ENCODE measurements around the gene ZNF74.
A peak's percentile ranks its signal among the peaks of the same experiment; 100 is the strongest.

ZNF74 gene

GRCh38 chr22:20422271-20423007, 28.5 kb downstream of the ZNF74 start:
- H3K9ac ChIP-seq (ENCODE audit: low read depth, low read length), result no peak overlapping the region
- ATAC-seq (ENCODE audit: insufficient read depth, low read depth), result peak; percentile 70
- no peak overlapping the region for H3K27ac ChIP-seq (ENCODE audit: low read length)

GRCh38 chr22:20423008-20423905, 29.3 kb downstream of the ZNF74 start:
- no peak overlapping the region for H3K9ac ChIP-seq (ENCODE audit: low read depth, low read length)

More at GRCh38 chr22:20422271-20423007, 28.5 kb downstream of the ZNF74 start:
- Histone ChIP-seq H3K4me3 (ENCODE audit: low read depth in 1 of 2, low read length in 2 of 2) (no peak overlapping the region), H3K36me3 (ENCODE audit: insufficient read depth, low read length) (no peaks in the 10 kb centered on the region), H2AFZ (ENCODE audit: low read depth, low read length) (no peak overlapping the region), H3K9me3 (ENCODE audit: insufficient read depth, low read length, severe bottlenecking) (no peaks in the 10 kb centered on the region), H3K4me1 (ENCODE audit: insufficient read depth, low read length) (peaks cover 22% of the 10 kb centered on the region), H3K4me2 (ENCODE audit: insufficient read depth, low read length) (no peak overlapping the region), H3K79me2 (ENCODE audit: insufficient read depth, low read length) (no peaks in the 10 kb centered on the region), H4K20me1 (ENCODE audit: insufficient read depth, low read length) (0 out of 2 replicates have a peak, but pooled peaks cover 5% of the 10 kb centered on the region), H3K27me3 (ENCODE audit: insufficient read depth, low read length, poor library complexity) (no peaks in the 10 kb centered on the region)
- TF ChIP-seq EZH2 (IDR thresholded peaks at IDR 0.05; ENCODE audit: borderline replicate concordance, low read depth, low read length, severe bottlenecking), result no peak
- TF ChIP-seq CTCF (IDR thresholded peaks at IDR 0.05; ENCODE audit: borderline replicate concordance, extremely low read depth, low read length, poor library complexity, severe bottlenecking), result no peak
- DNase-seq, result peak; percentile 73

GRCh38 chr22:20423906-20424551, 30.1 kb downstream of the ZNF74 start:
- no peaks in the 10 kb centered on the region for H3K79me2 ChIP-seq (ENCODE audit: insufficient read depth, low read length)
- DNase-seq (no peak), ATAC-seq (ENCODE audit: insufficient read depth, low read depth) (no peak)
- H3K9ac ChIP-seq (ENCODE audit: low read depth, low read length), result no peak overlapping the region
- no peaks in the 10 kb centered on the region for H3K36me3 ChIP-seq (ENCODE audit: insufficient read depth, low read length)
- H3K9me3 ChIP-seq (ENCODE audit: insufficient read depth, low read length, severe bottlenecking), result no peaks in the 10 kb centered on the region
- no peaks in the 10 kb centered on the region for H3K27me3 ChIP-seq (ENCODE audit: insufficient read depth, low read length, poor library complexity)
- H3K4me2 ChIP-seq (ENCODE audit: insufficient read depth, low read length), result no peak overlapping the region
- no peak overlapping the region for H3K27ac ChIP-seq (ENCODE audit: low read length)
- H3K4me1 ChIP-seq (ENCODE audit: insufficient read depth, low read length), result peaks cover 15% of the 10 kb centered on the region
- peaks cover 8% of the 10 kb centered on the region; the same call in 1 of the 2 replicates for H4K20me1 ChIP-seq (ENCODE audit: insufficient read depth, low read length)
- no peak overlapping the region for H2AFZ ChIP-seq (ENCODE audit: low read depth, low read length)
- no peak overlapping the region for H3K4me3 ChIP-seq (ENCODE audit: low read depth in 1 of 2, low read length in 2 of 2)
- TF ChIP-seq EZH2 (IDR thresholded peaks at IDR 0.05; ENCODE audit: borderline replicate concordance, low read depth, low read length, severe bottlenecking) (no peak), CTCF (IDR thresholded peaks at IDR 0.05; ENCODE audit: borderline replicate concordance, extremely low read depth, low read length, poor library complexity, severe bottlenecking) (no peak)

More at GRCh38 chr22:20423008-20423905, 29.3 kb downstream of the ZNF74 start:
- Histone ChIP-seq H3K4me1 (ENCODE audit: insufficient read depth, low read length) (peaks cover 14% of the 10 kb centered on the region), H4K20me1 (ENCODE audit: insufficient read depth, low read length) (0 out of 2 replicates have a peak, but pooled peaks cover 5% of the 10 kb centered on the region), H3K4me2 (ENCODE audit: insufficient read depth, low read length) (no peak overlapping the region), H3K27me3 (ENCODE audit: insufficient read depth, low read length, poor library complexity) (no peaks in the 10 kb centered on the region), H3K9me3 (ENCODE audit: insufficient read depth, low read length, severe bottlenecking) (no peaks in the 10 kb centered on the region), H3K36me3 (ENCODE audit: insufficient read depth, low read length) (no peaks in the 10 kb centered on the region), H3K4me3 (ENCODE audit: low read depth in 1 of 2, low read length in 2 of 2) (no peak overlapping the region), H3K27ac (ENCODE audit: low read length) (no peak overlapping the region), H3K79me2 (ENCODE audit: insufficient read depth, low read length) (no peaks in the 10 kb centered on the region), H2AFZ (ENCODE audit: low read depth, low read length) (no peak overlapping the region)
- ATAC-seq (ENCODE audit: insufficient read depth, low read depth), result no peak
- no peak for TF ChIP-seq CTCF (IDR thresholded peaks at IDR 0.05; ENCODE audit: borderline replicate concordance, extremely low read depth, low read length, poor library complexity, severe bottlenecking)
- TF ChIP-seq EZH2 (IDR thresholded peaks at IDR 0.05; ENCODE audit: borderline replicate concordance, low read depth, low read length, severe bottlenecking), result no peak
- DNase-seq, result no peak

Data from DND-41 (cell line).